RWPE2 (cell line): Measurements from ENCODE around the gene FOXP3.

Source experiments
- ATAC-seq: fragments of 200-7000 bp; cut with Tn5 transposase; 3 replicates; pipeline ENCODE4 v1.9.1; 2021; ENCODE audit warnings: low read depth
- DNase-seq: peaks from one replicate; pipeline ENCODE4 v3.0.0-alpha.2; 2020; ENCODE audit warnings: low spot score
- H3K27ac ChIP-seq: fragments of 450-650 bp; 2 replicates; pipeline ENCODE4 v1.5.1; 2017; ENCODE audit warnings: mild to moderate bottlenecking; ENCODE audit not compliant: poor library complexity, severe bottlenecking
- H3K27me3 ChIP-seq: fragments of 250-450 bp; sonication (Bioruptor Pico); 2 replicates; pipeline ENCODE4 v1.5.1; 2021; ENCODE audit warnings: mild to moderate bottlenecking, moderate library complexity; ENCODE audit not compliant: insufficient read depth, poor library complexity, severe bottlenecking
- H3K36me3 ChIP-seq: fragments of 250-450 bp; sonication (Bioruptor Pico); 2 replicates; pipeline ENCODE4 v1.5.1; 2020; ENCODE audit warnings: low read depth, mild to moderate bottlenecking, moderate library complexity
- H3K4me1 ChIP-seq: fragments of 250-450 bp; sonication (Bioruptor Pico); 2 replicates; pipeline ENCODE4 v1.5.1; 2021; ENCODE audit warnings: mild to moderate bottlenecking, moderate library complexity; ENCODE audit not compliant: insufficient read depth, poor library complexity, severe bottlenecking
- H3K4me3 ChIP-seq: fragments of 250-450 bp; sonication (Bioruptor Pico); 2 replicates; pipeline ENCODE4 v1.5.1; 2021; ENCODE audit warnings: mild to moderate bottlenecking, moderate library complexity; ENCODE audit not compliant: severe bottlenecking
- H3K9me3 ChIP-seq: fragments of 250-450 bp; sonication (Bioruptor Pico); 2 replicates; pipeline ENCODE4 v1.5.1; 2021; ENCODE audit warnings: mild to moderate bottlenecking, moderate library complexity; ENCODE audit not compliant: severe bottlenecking
- CTCF ChIP-seq: fragments of 450-650 bp; IDR thresholded peaks from one replicate; pipeline ENCODE4 v1.5.1; 2017; ENCODE audit warnings: mild to moderate bottlenecking, moderate library complexity; ENCODE audit not compliant: poor library complexity, severe bottlenecking

Gene FOXP3

GRCh38 chrX:49271341-49271740, 6.8 kb upstream of the FOXP3 start:
- DNase-seq = no peak
- Histone ChIP-seq H3K4me1 (peaks cover 3% of the 10 kb centered on the region), H3K4me3 (no peak overlapping the region), H3K9me3 (no peaks in the 10 kb centered on the region), H3K27ac (no peak overlapping the region), H3K27me3 (no peaks in the 10 kb centered on the region), H3K36me3 (no peaks in the 10 kb centered on the region)
- TF ChIP-seq CTCF = no peak
- ATAC-seq = no peak

- no peak for ATAC-seq
- Histone ChIP-seq H3K27ac (peak overlapping the region; percentile 71), H3K27me3 (no peaks in the 10 kb centered on the region), H3K4me3 (peak overlapping the region; percentile 84), H3K9me3 (no peaks in the 10 kb centered on the region), H3K4me1 (peaks cover 3% of the 10 kb centered on the region), H3K36me3 (no peaks in the 10 kb centered on the region)
- no peak for TF ChIP-seq CTCF
- no peak for DNase-seq
These were observed 5.9 kb upstream of the FOXP3 start for GRCh38 chrX:49270249-49270921.

- ATAC-seq = no peak; the same call in 2 of the 3 replicates
- H3K4me3 ChIP-seq = peak within 1 kb of the TSS; percentile 84
- no peaks in the 10 kb centered on the region for H3K36me3 ChIP-seq
- H3K9me3 ChIP-seq = no peaks in the 10 kb centered on the region
- H3K27ac ChIP-seq = peak within 1 kb of the TSS; percentile 71
- no peak for TF ChIP-seq CTCF
- peaks cover 3% of the 10 kb centered on the region for H3K4me1 ChIP-seq
- DNase-seq = no peak
- H3K27me3 ChIP-seq = no peaks in the 10 kb centered on the region
These were observed 5.3 kb upstream of the FOXP3 start, which contains the start of gene PPP1R3F for GRCh38 chrX:49269767-49270248. Gene PPP1R3F (plus strand): TSS chrX:49269793. CDS start chrX:49269870, 77 bp downstream.

- H3K27me3 ChIP-seq = no peaks in the 10 kb centered on the region
- no peak for TF ChIP-seq CTCF
- H3K4me3 ChIP-seq = peak overlapping the region; percentile 84
- no peaks in the 10 kb centered on the region for H3K36me3 ChIP-seq
- H3K9me3 ChIP-seq = no peaks in the 10 kb centered on the region
- H3K27ac ChIP-seq = peak overlapping the region; percentile 71
- peak; percentile 91 for ATAC-seq
- peak; percentile 95 for DNase-seq
- H3K4me1 ChIP-seq = peaks cover 3% of the 10 kb centered on the region
These were observed 4.7 kb upstream of the FOXP3 start for GRCh38 chrX:49269010-49269766.
